ENCODE data around the gene EME2.
"Not testable (repeated sequence)": the region's sequence is repeated elsewhere in the genome, so short reads cannot be mapped to it uniquely, and the experiment has no call there.

The EME2 gene

GRCh38 chr16:1791256-1791942, 18.8 kb downstream of the EME2 start:
- no peak for DNase-seq (ENCODE audit: low read depth)

DNA sequence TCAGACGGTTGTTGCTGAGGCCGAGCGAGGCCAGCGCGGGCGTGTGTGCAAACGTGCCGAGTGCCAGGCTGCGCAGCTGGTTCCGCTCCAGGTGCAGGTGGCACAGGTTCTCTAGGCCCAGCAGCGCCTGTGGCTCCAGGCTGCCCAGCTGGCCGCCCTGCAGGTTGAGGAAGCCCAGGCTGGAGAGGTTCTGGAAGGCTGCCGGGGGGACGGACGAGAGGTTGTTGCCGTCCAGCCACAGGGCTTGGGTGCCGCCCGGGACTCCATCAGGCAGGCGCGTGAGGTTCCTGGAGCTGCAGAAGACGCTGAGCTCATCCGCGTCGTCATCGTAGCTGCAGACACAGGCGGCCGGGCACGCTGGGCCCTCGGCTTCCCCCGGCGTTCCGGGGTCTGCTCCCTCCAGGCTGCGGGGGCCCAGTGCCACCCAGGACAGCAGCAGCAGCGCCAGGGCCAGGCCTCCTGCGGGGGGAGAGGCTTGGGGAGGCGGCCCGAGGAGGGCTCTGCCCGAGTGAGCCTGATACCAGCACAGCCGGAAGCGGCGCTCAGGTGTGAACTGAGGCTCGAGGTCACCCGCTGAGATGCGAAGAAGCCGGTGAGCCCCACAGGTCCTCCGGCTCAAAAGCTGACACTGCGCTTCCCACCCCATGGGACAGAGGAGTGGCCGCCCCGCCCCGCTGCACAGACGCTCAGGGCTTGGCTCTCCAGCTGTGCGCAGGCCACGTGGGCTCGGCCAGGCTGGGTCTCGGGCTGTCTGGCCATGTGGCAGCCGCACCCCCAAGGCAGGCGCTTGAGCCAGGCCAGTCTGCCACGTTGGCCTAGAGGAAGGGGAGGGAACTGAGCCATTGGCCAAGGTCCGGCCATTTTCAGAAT, 19.6 kb downstream of the EME2 start:
- no peak for DNase-seq (ENCODE audit: low read depth)

DNA sequence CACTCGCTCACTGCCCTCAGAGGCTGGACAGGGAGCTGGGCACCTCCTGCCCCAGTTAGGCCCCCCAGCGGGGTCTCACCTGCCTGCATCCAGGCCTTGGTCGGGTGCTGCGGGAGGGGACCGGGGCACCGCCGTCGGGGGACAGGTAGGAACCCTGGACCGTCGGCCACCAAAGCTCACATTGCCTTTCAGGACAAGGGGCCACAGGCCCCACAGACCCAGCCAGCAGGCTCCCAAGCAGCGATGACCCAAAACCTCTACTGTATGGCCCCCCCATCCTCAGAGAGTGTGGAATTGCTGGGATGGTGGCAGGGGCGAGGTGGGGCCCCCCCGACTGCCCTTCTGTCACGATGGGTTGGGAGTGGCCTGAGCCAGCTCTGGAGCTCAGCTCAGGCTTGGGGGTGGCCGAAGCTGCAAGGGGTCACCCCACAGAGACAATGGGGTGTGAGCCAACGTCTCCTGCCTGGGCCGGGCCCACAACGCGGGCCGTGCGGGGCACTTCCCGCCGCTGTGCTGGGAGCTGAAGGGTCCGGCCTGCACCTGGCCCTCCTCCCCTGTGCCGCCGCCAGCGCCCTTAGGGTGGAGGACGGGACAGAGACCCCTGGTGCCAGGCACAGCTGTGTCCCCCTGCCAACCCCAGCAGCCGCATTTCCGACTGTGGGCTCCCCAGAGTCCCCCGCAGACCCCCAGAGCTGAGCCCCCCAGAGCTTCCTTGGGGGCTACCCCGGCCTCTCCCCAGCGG, 20.4 kb downstream of the EME2 start:
- DNase-seq (ENCODE audit: low read depth): no peak

- DNase-seq (ENCODE audit: low read depth): no peak
Observed at GRCh38 chr16:1793578-1794220, 21.1 kb downstream of the EME2 start, which contains the start of gene IGFALS. TSS of gene IGFALS (minus strand) at chr16:1793705. CDS start at chr16:1793652, 53 bp downstream.

DNA sequence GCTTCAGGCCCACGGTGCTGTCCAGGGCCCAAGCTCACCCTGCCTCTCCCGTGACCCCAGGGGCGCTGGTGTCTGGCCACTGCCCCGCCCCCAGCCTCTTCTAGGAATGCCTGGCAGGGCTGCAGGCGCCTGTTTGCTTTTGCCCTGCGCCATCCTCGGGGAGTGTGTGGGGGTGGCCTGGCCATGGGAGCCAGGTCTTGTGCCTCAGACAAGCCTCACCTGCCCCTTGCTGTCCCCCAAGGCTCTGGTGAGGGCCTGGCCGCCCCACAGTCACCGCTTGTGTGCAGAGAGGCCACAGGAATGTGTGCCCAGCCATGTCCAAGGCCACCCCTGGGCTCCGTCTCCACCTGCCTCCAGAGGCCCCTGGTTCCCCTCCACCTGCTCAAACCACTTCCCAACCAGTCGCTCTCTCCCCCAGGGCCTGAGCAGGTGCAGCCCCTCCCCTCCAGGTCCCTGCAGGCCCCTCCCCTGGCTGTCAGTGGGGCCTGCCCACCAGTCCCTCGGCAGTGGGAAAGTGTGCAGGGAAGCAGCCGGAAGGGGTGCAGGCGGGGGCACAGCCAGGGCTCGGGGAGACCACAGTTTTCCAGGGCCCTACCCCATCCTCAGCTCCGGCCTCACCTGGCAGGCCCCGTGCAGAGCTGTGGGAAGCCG, 21.7 kb downstream of the EME2 start:
- DNase-seq (ENCODE audit: low read depth): no peak

GRCh38 chr16:1794908-1795666, 22.5 kb downstream of the EME2 start:
- no peak for DNase-seq (ENCODE audit: low read depth)

GRCh38 chr16:1799263-1799662, 26.7 kb downstream of the EME2 start:
- not testable (repeated sequence) for DNase-seq (ENCODE audit: low read depth)

DNA sequence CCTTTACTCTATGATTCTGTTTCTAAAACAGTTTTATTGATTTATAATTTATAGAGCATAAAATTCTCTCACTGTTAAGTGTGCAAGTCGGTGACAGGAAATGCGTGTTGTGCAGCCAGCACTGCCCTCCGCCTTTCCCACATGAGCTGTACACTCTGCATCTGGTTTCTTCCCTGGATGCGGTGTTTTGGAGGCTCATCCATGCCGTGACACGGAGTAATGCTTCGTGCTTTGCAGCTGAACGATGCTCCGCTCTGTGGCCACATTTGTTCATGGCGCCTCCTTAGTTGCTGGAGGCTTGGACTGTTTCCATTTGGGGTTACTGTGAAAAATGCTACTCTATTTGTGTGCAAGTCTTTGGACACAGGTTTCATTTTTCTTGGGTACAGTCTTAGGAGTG, 28.1 kb downstream of the EME2 start:
- DNase-seq (ENCODE audit: low read depth): no peak

DNA sequence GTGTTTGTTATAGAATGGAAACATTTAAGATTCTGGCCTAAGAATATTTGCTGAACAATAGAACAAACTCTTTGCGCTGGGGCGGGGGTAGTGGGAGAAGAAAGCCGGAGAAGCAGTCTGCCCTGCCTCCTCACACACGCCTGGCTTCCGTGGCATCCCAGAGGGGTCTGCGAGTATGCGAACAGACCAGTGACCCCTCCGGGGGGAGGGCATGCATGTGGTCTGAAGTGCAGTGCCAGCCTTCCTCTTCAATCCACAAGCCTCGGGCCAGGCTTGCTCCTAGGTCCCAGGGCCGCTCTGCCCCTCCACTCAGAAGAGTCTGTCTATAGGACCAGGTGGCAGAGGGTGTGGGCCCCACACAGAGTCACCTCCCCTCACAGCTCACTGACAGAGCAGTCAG, 35.0 kb downstream of the EME2 start:
- DNase-seq (ENCODE audit: low read depth): no peak

GRCh38 chr16:1808691-1809090, 36.1 kb downstream of the EME2 start:
- no peak for DNase-seq (ENCODE audit: low read depth)

GRCh38 chr16:1809281-1809801, 36.7 kb downstream of the EME2 start:
- no peak for DNase-seq (ENCODE audit: low read depth)

DNA sequence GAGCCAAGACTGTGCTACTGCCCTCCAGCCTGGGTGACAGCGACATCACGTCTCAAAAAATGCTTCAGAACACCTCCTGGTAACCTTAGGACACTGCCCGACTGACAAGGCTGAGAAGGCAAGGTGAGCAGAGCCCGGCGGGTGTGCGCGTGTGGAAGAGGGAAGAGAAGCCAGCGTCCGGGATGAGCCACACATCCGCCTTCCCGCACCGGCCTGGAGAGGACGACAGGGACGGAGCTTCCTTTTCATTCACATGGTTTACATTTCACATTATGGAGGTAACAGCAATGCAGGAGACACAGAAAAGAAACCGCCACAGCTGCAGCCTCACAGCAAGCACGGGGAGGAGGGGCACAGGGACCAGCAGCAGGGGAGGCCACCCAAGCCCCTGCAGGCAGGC, 37.5 kb downstream of the EME2 start:
- no peak for DNase-seq (ENCODE audit: low read depth)

GRCh38 chr16:1810536-1810935, 37.9 kb downstream of the EME2 start:
- DNase-seq (ENCODE audit: low read depth): no peak

- no peak for DNase-seq (ENCODE audit: low read depth)
Observed at GRCh38 chr16:1812732-1813163, 40.1 kb downstream of the EME2 start.

GRCh38 chr16:1815461-1815860, 42.9 kb downstream of the EME2 start:
- DNase-seq (ENCODE audit: low read depth): no peak

DNA sequence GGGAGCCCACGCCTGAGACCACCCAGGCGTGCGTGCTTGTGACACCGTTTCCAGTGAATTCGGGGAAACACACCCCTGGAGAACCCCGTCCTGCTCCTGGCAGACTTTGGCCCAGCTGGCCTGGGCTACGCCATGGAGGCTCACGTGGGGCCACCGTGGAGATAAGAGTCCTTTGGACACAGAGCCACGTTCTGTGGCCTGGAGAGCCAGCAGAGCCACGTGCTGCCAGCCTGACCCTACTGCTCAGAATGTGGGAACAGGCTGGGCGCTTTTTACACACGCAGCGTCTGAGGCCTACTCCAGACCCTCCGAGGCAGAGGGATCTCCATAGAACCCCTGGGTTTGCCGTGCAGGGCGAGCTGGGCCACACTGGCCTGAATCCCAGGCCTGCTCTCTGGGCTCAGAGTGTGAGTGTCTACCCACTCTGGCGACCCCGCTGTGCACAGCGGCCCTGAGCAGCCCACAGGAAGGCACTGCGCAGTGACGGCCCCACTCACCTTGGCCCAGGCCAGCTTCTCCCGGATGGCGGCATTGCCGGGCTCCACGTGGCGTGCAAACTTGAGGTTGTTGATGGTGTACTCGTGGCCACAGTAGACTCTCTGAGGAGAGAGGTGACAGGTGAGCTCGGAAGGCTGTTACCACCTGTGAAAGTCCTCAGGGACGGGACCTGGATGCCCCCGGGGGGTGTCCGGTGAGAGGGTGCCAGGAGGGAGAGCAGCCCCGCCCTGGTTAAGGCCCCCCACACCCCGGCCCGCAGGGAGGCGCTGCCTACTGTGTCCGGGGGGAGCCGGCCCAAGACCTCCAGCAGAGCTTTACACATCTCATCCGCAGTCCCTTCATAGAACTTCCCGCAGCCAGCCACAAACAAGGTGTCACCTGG, 44.0 kb downstream of the EME2 start:
- no peak for DNase-seq (ENCODE audit: low read depth)

DNA sequence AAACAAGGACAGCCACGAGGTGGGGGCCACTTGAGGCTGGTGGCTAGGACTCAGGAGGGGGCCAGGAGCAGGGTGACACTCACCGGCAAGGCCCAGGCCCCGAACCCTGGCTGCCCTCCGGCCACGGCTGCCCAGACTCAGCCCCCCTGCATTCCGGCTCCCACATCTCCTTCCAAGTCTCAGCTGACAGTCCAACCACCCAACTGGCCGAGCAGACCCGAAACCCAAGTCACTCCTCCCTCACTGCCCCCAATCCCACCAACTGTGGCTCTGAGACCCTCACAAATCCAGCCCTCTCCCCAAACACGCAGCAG, 44.6 kb downstream of the EME2 start:
- DNase-seq (ENCODE audit: low read depth): no peak

GRCh38 chr16:1817716-1818115, 45.1 kb downstream of the EME2 start:
- no peak for DNase-seq (ENCODE audit: low read depth)

- DNase-seq (ENCODE audit: low read depth): no peak
Observed at GRCh38 chr16:1818204-1818872, 45.7 kb downstream of the EME2 start.

Data from HS-27A (cell line).